GM19328 (cell line): ENCODE measurements around the gene GALNT15.

ENCODE experiments used
- ATAC-seq: cut with Tn5 transposase; IDR thresholded peaks from one replicate; pipeline ENCODE4 v1.9.1; 2021; ENCODE audit warnings: mild to moderate bottlenecking, moderate library complexity; ENCODE audit not compliant: unreplicated experiment

The GALNT15 gene

GRCh38 chr3:16151109-16151508 is 23.4 kb upstream of the GALNT15 start:
- no peak for ATAC-seq

GRCh38 chr3:16168211-16168610 is 6.3 kb upstream of the GALNT15 start:
- ATAC-seq, result no peak

GRCh38 chr3:16171009-16171408 is 3.5 kb upstream of the GALNT15 start:
- ATAC-seq, result no peak

- no peak for ATAC-seq
Observed at GRCh38 chr3:16171825-16172224, 2.7 kb upstream of the GALNT15 start.

- ATAC-seq, result no peak
Observed at GRCh38 chr3:16173283-16174025, 1.0 kb upstream of the GALNT15 start.

- no peak for ATAC-seq
Observed at GRCh38 chr3:16174026-16174355, 489 bp upstream of the GALNT15 start.

- no peak for ATAC-seq
Observed at GRCh38 chr3:16174976-16175901, 759 bp downstream of the GALNT15 start.

- ATAC-seq, result no peak
Observed at GRCh38 chr3:16176391-16177030, 2.0 kb downstream of the GALNT15 start.

- ATAC-seq, result no peak
Observed at GRCh38 chr3:16177382-16177781, 2.9 kb downstream of the GALNT15 start.

- ATAC-seq, result no peak
Observed at GRCh38 chr3:16177962-16178627, 3.6 kb downstream of the GALNT15 start.

- no peak for ATAC-seq
Observed at GRCh38 chr3:16178628-16178988, 4.1 kb downstream of the GALNT15 start.

GRCh38 chr3:16179261-16179660 is 4.8 kb downstream of the GALNT15 start:
- no peak for ATAC-seq

GRCh38 chr3:16179771-16180736 is 5.6 kb downstream of the GALNT15 start:
- no peak for ATAC-seq

- ATAC-seq, result no peak
Observed at GRCh38 chr3:16180737-16181134, 6.3 kb downstream of the GALNT15 start.

GRCh38 chr3:16181361-16181760 is 6.9 kb downstream of the GALNT15 start:
- no peak for ATAC-seq

- no peak for ATAC-seq
Observed at GRCh38 chr3:16182183-16182582, 7.7 kb downstream of the GALNT15 start.

- ATAC-seq, result no peak
Observed at GRCh38 chr3:16182612-16183011, 8.1 kb downstream of the GALNT15 start.

GRCh38 chr3:16183082-16183481 is 8.6 kb downstream of the GALNT15 start:
- ATAC-seq, result no peak

GRCh38 chr3:16183601-16184270 is 9.3 kb downstream of the GALNT15 start:
- no peak for ATAC-seq

GRCh38 chr3:16186086-16186485 is 11.6 kb downstream of the GALNT15 start:
- ATAC-seq, result no peak
